GM19035 (cell line): ENCODE data around the gene RPL35.
A peak's percentile ranks its signal among the peaks of the same experiment; 100 is the strongest.

ENCODE experiments used
- ATAC-seq: cut with Tn5 transposase; IDR thresholded peaks from one replicate; pipeline ENCODE4 v1.9.1; 2021; ENCODE audit not compliant: unreplicated experiment

The RPL35 gene

GRCh38 chr9:124877021-124877782 is 15.4 kb upstream of the RPL35 start:
- ATAC-seq: no peak

GRCh38 chr9:124875501-124875900 is 13.7 kb upstream of the RPL35 start:
- no peak for ATAC-seq

- ATAC-seq: no peak
These were observed 11.9 kb upstream of the RPL35 start for GRCh38 chr9:124873664-124874063.

- ATAC-seq: no peak
These were observed 9.4 kb upstream of the RPL35 start for GRCh38 chr9:124871156-124871561.

- no peak for ATAC-seq
These were observed 9.0 kb upstream of the RPL35 start for GRCh38 chr9:124870723-124871122.

- ATAC-seq: peak; percentile 44
These were observed 8.3 kb upstream of the RPL35 start for GRCh38 chr9:124869986-124870560.

GRCh38 chr9:124869466-124869985 is 7.8 kb upstream of the RPL35 start:
- ATAC-seq: peak; percentile 4

- ATAC-seq: peak; percentile 56
These were observed 7.0 kb upstream of the RPL35 start for GRCh38 chr9:124868511-124869465.

GRCh38 chr9:124863371-124863871 is 1.7 kb upstream of the RPL35 start:
- no peak for ATAC-seq

GRCh38 chr9:124860582-124861341 is 995 bp downstream of the RPL35 start:
- no peak for ATAC-seq

GRCh38 chr9:124859803-124860581 is 1.8 kb downstream of the RPL35 start:
- ATAC-seq: no peak

- no peak for ATAC-seq
These were observed 3.3 kb downstream of the RPL35 start for GRCh38 chr9:124858330-124859046.

- ATAC-seq: no peak
These were observed 4.1 kb downstream of the RPL35 start for GRCh38 chr9:124857533-124858162.

GRCh38 chr9:124855944-124856765 is 5.6 kb downstream of the RPL35 start:
- ATAC-seq: no peak

- no peak for ATAC-seq
These were observed 6.2 kb downstream of the RPL35 start for GRCh38 chr9:124855566-124855943.

GRCh38 chr9:124854822-124855221 is 6.9 kb downstream of the RPL35 start:
- ATAC-seq: no peak

- no peak for ATAC-seq
These were observed 7.6 kb downstream of the RPL35 start for GRCh38 chr9:124854161-124854560.
